Uterus (tissue), 2 donors: ENCODE data around the gene PRRC1.

Experiments
- CTCF ChIP-seq, 4 experiments: fragments of 200-600 bp in 2 of 4; fragments of 450-650 bp in 2 of 4; sonication (generic) in 2 of 4; IDR thresholded peaks; one replicate each; pipeline ENCODE4 v1.5.1; 2016 to 2019; ENCODE audit warnings: antibody characterized with exemption in 4 of 4, mild to moderate bottlenecking in 2 of 4, moderate library complexity in 1 of 4
- POLR2A ChIP-seq, 2 donors: fragments of 450-650 bp; IDR thresholded peaks; one replicate each; pipeline ENCODE4 v1.6.1; 2016; ENCODE audit warnings: antibody characterized with exemption in 2 of 2, mild to moderate bottlenecking in 1 of 2, moderate library complexity in 1 of 2

GRCh38 chr5:127529904-127530682 lies 12.7 kb downstream of the PRRC1 start:
- TF ChIP-seq CTCF (IDR thresholded peaks at IDR 0.05), result no peak
- TF ChIP-seq POLR2A (IDR thresholded peaks at IDR 0.05), result no peak
